Activated CD4-positive, CD25-positive, alpha-beta regulatory T cell treated with anti-CD3 and anti-CD28 coated beads, Interleukin-2, amount 50 U/mL, for 24 hours (primary cell): ENCODE results near the gene MYBPC3.
A peak's percentile ranks its signal among the peaks of the same experiment; 100 is the strongest.

ENCODE experiments used
- ATAC-seq, 2 donors: fragments of 150-1000 bp; cut with Tn5 transposase; one replicate each; pipeline ENCODE4 v1.10.0; 2021; ENCODE audit warnings: mild to moderate bottlenecking in 1 of 2, moderate library complexity in 1 of 2

The MYBPC3 gene

DNA sequence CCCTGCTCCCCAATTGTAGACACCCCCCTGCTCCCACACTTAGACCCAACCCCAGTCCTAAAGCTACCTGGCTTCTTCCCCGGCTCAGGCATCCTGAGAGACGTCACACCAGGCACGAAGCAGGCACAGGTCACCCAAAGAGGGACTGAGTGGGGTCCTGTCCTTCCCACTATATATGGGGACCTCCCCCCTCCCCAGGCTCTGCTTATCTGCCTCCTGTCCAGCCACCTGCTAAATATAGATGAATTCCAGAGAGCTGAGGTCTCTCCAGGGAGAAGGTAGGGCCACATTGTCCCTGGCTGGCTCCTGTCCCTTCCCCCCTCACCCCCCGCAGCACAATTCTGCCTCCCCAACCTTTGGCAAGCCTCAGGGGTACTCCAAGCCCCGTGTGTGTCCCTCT is at the start of gene MYBPC3:
TSS of gene MYBPC3 (minus strand) at position 147 of the 400 bp plus-strand sequence. CDS start at position 92, 55 bp downstream.
- no peak for ATAC-seq

DNA sequence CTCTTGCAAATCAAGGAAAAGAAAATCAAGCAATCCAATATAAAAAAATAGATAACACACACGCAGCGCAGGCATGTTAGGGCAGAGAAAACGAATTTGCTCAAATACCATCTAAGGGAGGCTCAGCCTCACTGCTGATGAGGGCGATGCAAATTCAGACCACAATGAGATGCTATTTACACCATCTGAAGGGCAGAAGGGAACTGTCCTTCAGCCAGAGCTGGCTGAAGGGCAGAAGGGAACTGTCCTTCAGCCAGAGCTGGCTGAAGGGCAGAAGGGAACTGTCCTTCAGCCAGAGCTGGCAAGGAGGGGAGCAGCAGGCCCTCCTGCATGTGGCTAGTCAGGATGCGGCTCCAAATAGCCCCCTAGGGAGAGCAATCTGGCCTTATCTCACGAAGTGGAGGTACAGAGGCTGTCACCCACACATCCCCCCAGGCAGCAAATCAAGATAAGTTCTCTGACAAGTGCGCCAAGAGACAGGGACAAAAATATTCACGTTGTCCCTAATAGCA is 48.3 kb upstream of the MYBPC3 start:
- no peak for ATAC-seq

DNA sequence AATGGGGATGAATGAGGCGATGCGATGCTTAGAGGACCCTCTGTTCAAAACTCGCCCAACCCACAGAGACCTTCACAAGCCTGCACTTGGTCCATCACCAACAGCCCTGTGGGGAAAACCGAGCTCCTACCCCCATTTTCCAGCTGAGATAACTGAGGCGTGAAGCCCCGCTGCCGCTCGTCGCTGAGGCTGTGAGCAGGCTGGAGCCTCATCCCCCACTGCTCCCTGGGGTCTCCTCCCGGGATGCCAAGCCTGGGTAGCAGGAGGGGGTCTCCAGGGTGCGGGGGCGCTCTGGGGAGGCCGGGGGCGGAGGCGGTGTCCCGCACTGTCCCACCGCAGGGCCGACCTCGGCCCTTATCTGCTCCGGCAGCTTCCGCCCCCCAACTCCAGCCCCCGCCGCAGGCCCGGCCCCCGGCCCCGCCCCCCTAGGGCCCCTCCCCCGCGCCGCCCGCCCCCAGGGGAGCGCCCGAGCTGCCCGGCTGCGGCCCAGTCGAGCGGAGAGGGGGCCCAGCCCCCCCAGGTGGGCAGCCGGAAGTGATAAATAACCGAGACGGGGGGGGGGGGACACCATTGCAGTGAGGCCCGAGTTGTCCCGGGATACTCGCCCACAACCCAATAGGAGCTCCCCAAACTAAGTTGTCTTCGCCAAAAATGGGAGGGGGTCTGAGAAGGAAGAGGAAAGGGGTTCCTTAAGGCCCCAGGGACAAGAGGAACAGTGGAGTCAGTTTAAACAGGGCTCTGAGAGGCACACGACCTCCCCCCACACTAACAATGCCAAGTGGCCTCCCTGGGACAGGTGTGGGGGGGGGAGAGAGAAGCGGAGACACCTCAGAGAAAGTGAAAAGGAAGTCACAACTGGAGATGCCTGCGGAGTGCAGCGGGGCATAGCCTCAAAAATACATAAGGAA is 47.6 kb upstream of the MYBPC3 start:
- peak; percentile 75 to 77 for ATAC-seq

DNA sequence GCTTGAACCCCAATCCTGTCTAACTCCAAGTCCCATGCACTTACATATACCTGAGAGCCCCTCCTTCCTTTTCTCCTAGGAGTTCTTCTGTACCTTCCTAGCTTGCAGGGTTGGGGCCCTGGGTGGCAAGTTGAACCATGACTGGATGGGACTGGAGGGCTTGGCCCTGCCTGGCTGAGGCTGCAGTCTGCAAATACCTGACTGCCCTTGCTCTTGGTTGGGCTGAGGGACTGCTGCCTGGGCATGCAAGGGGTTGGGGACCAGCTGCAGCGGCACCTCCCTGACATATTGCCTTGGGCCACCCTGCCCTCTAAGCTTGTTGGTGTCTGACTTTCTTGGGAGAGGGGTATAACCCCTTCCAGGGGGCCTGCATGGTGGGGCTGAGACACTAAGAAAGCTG is 46.0 kb upstream of the MYBPC3 start:
- no peak for ATAC-seq

DNA sequence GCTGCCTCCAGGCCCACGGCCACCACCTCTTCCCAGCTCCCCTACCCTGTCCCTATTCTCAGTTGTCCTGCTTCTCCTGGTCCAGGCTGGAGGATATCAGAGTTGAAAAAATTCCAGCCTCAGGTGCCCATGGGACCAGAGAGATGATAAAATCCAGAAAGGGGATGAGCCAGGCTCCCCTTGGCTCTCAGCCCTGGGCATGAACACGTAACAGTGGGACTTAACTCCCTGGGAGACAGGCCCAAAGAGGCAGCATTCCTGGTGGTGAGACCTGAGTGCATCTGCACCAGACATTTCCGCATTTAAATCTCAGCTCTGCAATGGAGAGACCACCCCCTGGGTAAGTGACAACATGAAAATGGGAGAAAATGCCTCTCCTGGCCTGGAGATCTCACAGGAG is 45.5 kb upstream of the MYBPC3 start:
- ATAC-seq = no peak

DNA sequence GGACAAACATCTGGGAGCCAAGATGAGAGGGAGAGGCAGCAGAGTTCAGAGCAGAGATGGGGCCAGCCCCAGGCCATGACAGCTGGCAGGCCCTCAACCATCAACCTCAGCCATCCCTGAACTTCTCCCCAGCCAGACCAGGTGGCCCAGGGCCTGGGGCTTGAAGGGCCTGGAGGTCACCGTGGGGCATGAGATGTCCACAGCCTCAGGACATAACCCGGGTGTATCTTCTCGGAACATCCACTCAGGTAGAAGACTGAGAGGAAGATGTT is 43.5 kb upstream of the MYBPC3 start:
- ATAC-seq = no peak

DNA sequence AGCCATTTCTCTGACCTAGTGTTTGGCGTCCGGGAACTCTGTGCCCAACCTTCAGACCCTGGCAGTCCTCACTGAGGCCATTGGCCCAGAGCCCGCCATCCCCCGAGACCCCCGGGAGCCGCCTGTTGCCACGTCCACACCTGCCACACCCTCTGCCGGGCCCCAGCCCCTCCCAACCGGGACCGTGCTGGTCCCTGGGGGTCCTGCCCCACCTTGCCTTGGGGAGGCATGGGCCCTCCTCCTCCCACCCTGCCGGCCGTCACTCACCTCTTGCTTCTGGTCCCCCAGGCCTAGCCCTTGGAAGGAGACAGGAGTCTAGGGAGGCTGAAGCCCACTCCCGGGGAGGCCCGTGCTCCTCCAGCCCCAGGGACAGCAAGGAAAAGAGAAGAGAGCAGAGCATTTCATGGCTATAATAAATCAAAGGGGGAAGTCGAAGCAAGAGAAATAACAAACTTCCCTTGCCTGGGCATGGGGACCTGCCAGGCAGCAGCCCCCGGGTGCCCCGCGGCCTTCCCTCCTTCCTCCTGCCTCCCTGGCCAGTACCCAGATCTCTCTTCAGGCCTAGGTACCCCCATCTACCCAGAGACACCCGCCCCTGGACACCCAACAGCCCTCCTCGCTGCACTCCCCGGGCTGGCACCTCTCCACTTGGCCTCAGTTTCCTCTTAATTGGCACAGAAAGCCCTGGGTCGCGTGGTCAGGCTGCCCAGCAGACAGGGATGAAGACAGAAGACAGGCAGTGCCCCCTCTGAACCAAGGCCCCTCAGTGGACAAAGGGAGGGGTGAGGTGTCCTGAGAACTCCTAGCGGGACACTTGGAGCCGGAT is 42.9 kb upstream of the MYBPC3 start:
- ATAC-seq = no peak

DNA sequence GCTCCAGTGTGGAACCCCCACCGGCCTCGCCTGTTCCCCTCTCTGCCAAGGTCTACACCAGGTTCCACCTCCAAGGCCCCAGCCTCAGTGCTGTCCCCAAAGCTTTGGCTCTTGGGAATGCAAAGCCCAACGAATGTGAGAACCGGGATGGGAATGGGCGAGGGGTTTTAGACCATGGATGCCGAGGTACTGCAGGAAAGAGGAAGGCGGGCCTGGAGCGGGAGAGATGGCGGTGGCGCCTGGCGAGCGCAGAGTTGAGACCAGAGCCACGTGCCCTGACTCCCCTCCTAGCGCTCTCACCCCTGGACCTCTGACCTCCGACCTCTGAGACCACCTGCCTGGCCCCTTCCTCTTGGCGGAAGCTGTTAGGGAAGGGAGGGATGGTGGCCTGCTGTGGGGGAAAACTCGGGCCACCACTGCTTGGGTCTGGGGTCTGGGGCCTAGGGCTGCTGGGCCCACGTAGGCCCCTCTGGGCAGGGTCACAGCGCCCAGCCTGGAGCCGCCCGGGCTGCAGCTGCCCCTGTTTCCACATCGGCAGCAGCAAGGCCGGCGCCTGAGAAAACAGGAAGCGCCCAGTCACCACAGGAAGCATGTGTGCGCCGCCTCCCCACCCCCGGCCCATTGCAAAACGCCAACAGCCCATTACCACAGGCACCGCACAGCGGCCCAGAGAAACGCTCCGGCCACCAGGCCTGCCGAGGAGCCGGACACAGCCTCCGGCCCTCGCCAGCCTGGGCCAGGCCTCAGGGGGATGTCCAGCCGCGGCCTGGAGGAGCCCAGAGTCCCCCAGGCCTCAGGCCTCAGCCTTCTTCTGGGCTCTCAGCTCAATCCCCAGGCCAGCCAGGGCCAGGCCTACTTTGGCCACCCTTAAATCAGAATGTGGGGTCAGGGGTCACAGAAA is 42.1 kb upstream of the MYBPC3 start:
- ATAC-seq = peak; percentile 83 to 86

DNA sequence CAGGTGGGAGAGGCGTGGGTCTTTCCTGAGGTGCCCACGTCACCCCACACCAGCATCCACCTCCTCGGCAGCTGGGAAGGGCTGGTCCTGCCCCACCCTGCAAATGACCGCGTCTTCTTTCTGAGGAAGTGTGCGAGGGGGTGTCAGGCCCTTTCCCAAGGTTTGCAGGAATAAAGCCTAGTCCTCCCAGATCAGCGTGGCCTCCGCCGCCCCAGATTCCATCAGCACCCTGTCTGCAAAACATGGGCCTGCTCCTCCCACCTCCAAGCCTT is 41.5 kb upstream of the MYBPC3 start:
- no peak for ATAC-seq

DNA sequence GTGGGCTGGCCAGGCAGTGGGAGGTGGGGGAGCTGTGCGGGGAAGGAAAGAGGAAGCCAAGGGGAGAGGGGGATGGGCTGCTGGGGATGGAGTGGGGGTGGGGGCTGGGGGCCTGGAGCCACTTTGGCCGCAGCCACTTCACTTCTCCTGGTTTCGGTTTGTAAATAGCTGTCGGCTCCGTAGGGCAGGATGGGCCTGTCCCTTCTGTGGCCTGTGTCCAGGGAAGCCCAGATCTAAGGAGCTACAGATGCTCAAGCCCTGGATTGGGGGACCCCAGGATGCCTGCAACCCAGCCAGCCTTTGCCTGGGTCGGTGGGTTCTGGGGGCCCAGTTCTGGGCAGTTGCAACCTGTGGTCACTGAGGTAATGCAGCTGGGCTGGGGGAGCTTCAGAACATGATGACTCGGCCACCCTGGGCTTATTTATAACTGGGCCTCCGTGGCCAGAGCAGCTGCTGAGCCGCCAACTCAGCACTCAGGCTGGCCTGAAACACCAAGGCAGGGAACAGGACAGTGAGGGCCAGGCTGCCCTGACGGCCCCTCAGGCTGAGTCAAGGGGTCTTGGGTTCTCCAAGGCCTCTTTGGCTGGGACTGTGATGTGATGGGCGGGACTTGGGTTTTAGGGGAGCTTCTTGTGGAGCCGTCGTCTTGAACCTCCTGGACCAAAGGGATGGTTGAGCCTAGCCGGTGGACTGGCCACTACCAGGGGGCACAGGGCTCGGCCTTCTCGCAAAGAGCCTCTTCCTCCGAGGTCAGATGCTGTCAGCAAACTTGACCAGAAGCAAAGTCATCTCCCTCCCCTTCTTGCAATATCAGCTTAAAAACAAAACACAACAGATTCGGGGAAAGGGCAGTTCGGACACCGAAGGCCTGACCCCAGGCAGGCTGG is 40.9 kb upstream of the MYBPC3 start:
- no peak for ATAC-seq

DNA sequence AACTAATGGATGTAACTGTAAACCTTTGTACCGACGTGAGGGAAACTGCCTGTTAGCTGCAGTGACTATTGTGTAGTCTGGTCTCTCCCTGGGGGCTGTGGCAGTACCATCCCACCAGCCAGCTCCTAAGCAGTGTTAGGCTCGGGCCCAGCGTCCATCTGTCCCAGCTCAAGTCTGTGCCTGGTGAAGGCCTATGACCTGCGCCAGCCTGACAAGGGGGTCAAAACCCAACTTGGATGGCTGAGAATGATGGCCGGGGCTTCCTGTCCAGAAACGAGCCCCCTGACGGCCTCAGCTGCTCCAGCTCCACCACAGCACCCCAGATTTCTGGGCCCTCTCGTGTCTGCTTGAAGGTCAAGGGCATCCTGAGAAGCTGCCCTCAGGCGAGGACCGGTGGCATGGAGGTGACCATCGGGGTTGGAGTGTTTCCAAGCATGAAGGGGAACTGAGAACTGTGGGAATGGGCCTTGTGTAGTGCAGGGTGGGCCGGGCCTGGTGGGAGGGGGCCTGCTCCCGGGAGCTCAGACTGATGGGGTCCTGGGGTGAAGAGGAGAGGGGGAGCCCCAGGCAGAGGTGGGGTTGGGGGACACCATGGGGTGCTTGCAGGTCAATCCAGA is 40.2 kb upstream of the MYBPC3 start:
- ATAC-seq = no peak

DNA sequence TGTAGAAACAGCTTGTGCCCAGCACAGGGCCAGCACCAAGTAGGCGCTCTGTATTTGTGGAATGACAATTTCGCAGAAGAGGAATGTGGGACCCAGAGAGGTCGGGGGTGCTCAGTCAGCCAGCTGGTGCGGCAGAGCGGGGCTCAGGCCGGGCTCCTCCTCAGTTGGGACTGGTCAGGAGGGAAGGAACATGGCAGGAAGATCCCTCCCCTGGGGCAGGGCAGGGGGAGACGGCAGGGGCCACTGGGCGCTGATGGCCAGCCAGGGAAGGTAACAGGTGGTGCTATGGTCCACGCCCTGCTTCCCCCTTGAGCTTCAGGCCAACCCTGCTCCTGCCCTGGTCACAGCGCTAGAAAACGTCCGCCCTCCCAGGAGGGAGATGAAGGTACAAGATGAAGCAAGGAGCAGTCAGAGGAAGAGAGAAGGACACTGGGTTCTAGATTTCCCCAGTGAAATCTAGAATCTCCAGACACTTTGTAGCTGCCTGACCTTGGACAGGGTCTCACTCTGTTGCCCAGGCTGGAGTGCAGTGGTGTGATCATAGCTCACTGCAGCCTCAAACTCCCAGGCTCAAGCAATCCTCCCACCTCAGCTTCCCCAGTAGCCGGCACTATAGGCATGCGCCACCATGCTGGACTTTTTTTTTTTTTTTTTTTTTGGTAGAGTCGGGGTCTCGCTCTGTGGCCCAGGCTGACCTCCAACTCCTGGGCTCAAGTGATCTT is 39.4 kb upstream of the MYBPC3 start:
- ATAC-seq = no peak

DNA sequence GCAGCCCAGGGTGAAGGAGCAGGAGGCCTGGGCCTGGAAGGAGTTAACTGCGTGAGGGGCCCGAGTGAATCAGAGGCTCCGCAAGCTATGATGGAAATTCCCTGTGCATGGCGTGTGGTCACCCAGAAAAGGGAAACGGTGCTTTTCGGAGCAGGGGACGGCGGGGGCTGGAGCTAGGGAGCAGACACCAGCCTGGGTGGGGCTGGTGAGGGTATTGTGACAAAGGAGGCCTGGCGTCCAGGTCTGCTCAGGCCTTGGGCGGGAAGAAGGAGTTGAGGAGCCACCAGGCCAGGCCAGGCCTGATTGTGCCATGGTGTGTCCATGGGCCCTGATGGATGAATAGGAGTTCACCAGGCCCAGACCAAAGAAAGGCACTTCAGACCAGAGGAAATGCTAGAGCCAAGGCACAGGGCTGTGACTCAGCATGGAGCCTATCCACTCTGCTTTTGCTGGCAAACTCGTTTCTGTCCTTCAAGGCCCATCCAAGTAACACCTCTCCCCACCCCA is 38.6 kb upstream of the MYBPC3 start:
- peak in 1 of 2 donors; percentile 9 for ATAC-seq

DNA sequence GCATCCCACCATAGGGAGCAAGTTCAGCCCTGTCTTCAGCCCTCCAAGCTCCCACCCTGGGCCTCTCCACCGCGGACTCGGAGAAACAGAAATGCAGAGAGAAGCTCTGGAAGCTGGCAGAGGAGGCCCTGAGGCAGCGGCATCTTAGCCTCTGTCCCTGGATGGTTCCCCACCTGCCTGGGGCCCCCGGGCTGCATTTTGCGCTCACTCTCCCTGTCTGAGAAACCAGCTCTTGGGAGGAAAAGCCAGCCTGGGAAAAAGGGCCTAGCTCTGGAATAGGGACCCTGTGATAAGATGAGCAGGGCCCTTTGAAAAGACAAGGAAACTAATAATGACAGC is 37.9 kb upstream of the MYBPC3 start:
- no peak for ATAC-seq

DNA sequence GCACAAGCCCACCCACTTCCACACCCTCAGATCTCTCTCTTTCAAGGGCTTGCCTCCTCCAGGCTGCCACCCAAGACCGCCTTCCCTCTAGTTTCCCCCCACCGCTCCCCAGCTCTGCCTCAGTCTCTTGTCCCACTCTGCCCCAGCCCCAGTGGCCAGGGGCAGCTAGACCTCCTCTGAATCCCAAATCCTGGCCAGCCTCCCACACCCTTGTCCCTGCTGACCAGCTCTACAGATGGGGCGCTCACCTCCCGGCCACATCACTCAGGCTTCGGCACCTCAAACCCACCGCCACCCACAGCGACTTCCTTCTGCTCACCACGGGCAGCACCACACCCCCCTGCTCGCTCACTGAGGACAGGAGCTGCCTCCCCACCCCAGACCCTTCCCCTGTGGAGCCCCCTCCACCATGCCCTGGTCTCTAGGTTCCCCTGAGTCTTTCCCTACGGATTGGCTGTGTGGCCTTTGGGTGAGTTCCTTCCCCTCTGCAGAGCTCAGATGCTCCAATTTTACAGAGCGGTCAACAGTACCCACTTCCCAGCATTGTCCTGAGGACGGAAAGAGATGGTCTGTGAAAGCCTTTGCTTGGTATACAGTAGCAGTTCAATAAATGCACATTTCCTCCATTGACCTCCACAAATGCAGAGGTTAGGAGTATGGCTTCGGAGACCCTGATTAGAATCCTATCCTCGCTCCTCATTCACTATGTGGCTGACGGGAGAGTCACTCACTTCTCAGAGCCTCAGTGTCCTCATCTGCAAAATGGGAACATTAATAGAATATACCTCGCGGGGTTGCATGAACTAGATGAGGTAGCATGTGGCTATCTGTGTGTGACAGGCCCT is 37.3 kb upstream of the MYBPC3 start:
- no peak for ATAC-seq

DNA sequence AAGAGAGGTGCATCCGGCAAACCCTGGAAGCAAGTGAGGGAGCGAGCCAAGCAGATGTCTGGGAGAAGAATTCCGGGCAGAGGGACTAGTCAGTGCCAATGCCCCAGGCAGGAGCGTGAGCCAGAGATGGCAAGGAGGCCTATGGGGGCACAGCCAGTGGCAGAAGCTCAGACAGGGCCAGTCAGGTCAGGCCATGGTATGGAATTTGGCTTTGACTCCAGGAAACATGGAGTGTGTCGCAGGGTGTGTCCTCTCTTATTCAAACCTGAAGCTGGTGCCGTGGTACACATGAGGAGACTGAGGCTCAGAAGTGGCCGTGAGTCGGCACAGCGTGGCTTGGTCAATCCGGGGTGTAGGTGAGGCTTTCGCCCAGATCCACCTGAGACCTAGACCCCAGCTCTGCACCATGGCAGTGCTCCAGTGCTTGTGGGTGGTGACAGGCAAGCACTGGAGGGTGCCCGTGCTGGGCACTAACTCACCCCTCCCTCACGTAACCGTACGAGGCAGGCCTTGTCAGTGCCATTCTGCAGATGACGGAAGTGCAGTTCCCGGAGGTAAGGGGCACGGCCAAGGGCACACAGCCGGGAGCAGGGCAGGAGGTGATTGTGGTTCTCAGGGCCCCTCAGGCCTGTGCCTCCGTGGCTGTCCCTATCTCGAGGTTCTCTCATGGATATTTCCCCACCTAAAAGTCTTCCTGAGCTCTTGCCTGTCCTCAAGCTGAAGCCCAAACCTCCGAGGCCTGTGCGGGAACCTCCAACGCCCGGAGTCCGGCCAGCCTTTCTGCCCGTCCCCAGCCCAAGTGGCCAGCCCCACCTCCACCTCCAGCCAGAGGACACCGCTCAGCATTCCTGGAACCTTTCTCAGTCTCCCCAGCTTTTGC is 36.4 kb upstream of the MYBPC3 start:
- ATAC-seq = peak in 1 of 2 donors; percentile 14

DNA sequence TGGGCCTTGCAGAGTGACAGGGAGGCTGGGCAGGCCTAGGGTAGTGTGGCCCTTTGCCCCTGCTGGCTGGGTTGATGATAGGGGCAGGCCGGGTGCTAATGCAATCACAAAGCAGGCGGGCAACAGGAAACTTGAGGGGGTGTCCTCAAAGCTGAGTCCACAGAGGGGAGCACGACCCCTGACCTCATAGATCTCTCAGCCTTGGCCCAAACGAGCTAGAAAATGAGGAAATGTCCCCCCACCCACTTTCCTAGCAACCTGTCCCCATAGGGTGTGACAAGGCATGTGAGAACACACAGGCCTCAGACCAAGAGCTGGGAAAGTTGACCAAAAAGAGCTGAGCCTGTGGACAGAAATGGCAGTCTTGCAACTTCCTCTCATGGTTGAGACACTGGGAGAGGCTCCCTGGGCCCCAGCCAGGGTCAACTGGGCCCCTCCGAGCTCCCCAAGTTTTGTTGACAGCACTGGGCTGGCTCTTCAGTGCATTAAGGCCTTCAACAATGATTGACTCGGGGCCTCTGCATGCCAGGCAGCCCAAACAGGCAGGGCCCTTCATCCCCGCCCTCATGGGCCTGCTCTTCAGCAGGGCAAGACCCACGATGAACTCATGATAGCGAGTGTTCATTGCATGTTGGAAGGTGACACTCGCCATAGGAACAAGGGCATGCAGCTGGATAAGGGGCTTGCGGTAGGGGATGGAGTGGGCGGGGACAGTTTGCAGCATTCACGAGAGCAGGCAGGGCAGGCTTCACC is 35.6 kb upstream of the MYBPC3 start:
- no peak for ATAC-seq

DNA sequence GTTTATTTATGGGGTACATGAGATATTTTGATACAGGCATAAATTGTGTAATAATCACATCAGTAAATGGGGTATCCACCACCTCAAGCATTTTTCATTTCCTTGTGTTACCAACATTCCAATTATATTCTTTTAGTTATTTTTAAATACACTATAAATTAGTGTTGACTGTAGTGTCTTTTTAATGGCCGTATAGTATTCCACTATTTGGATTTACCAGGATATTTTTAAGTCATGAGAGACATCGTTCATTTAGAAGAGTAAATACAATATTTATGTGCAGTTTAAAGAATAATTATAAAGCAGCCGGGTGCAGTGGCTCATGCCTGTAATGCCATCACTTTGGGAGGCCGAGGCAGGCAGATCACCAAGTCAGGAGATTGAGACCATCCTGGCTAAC is 32.0 kb upstream of the MYBPC3 start:
- no peak for ATAC-seq
